Measurements from ENCODE around the gene PCDHA1. TPM values are rescaled to one million over a fixed set of nuclear protein-coding genes. Genes with fewer than 3 reads are reported as not detected.

The PCDHA1 gene
- 1.4 TPM in 2 replicates for polyA plus RNA-seq (2013)

GRCh38 chr5:140785905-140786686 lies at the start of gene PCDHA1:
TSS of gene PCDHA1 (plus strand) at chr5:140786140.
- H3K27me3 ChIP-seq (ENCODE audit: insufficient read depth, low read length) = no peaks in the 10 kb centered on the region
- no peak within 1 kb of the TSS for H3K4me2 ChIP-seq (ENCODE audit: low read length)
- no CpG with 5 or more reads among the region's 29 CpGs for WGBS (ENCODE audit: extremely low coverage, insufficient coverage, insufficient read length)

DNA sequence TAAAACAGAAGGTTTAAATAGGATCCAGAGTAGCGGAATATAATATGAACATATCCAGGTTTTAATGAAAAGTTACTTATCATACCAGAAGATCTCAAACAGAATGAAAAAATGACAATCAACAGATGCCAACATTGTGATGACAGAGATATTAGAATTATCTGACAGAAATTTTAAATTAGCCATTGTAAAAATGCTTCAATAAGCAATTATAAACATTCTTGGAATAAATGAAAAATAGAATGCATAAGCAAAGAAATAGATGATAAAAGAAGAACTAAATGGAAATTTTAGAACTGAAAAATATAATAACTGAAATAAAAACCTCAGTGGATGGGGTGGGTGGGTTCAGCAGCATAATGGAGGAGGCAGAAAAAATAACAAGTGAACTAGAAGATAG lies 48.5 kb upstream of the PCDHA1 start:
- Histone ChIP-seq H3K18ac (ENCODE audit: low read length) (no peak overlapping the region), H3K23ac (ENCODE audit: low read length) (no peak overlapping the region), H2BK12ac (ENCODE audit: low read length) (no peak overlapping the region), H2AFZ (ENCODE audit: insufficient read depth, low read length, poor library complexity) (no peak overlapping the region), H4K91ac (ENCODE audit: low read depth, low read length) (no peak overlapping the region), H3K36me3 (ENCODE audit: control insufficient read depth in 1 of 2, insufficient read depth in 2 of 2, low read length in 2 of 2) (no peaks in the 10 kb centered on the region), H3K27ac (ENCODE audit: low read depth, low read length) (no peak overlapping the region), H3K14ac (ENCODE audit: low read length) (no peak overlapping the region), H2AK5ac (ENCODE audit: low read length) (no peak overlapping the region), H3K4me3 (ENCODE audit: low read depth, low read length) (no peak overlapping the region), H3K27me3 (ENCODE audit: insufficient read depth, low read length) (no peaks in the 10 kb centered on the region), H3K79me2 (ENCODE audit: control insufficient read depth, insufficient read depth, low read length, poor library complexity) (no peaks in the 10 kb centered on the region), H2BK5ac (ENCODE audit: low read depth, low read length, poor library complexity) (no peak overlapping the region), H3K79me1 (ENCODE audit: low read length) (no peaks in the 10 kb centered on the region), H3K4me1 (ENCODE audit: control insufficient read depth in 1 of 2, insufficient read depth in 2 of 2, low read length in 2 of 2) (no peaks in the 10 kb centered on the region), H4K12ac (ENCODE audit: low read depth, low read length) (no peak overlapping the region), H3K4me2 (ENCODE audit: low read length) (no peak overlapping the region), H2BK120ac (ENCODE audit: insufficient read depth, low read length, poor library complexity) (no peak overlapping the region), H3K4ac (ENCODE audit: low read depth, low read length) (no peak overlapping the region), H3K9ac (ENCODE audit: low read length) (no peak overlapping the region), H3K9me3 (ENCODE audit: insufficient read depth, low read depth, low read length) (peaks cover 2% of the 10 kb centered on the region), H4K8ac (ENCODE audit: low read depth, low read length) (no peak overlapping the region)
- no CpG with 5 or more reads among the region's 1 CpG for WGBS (ENCODE audit: extremely low coverage, insufficient coverage, insufficient read length)
- DNase-seq = no peak

More at GRCh38 chr5:140785905-140786686, at the start of gene PCDHA1:
- no peak within 1 kb of the TSS for H3K27ac ChIP-seq (ENCODE audit: low read depth, low read length)
- H3K18ac ChIP-seq (ENCODE audit: low read length) = no peak within 1 kb of the TSS
- no peak within 1 kb of the TSS for H3K4ac ChIP-seq (ENCODE audit: low read depth, low read length)
- H2BK120ac ChIP-seq (ENCODE audit: insufficient read depth, low read length, poor library complexity) = no peak within 1 kb of the TSS
- no peak within 1 kb of the TSS for H2AK5ac ChIP-seq (ENCODE audit: low read length)
- no peaks in the 10 kb centered on the region for H3K79me2 ChIP-seq (ENCODE audit: control insufficient read depth, insufficient read depth, low read length, poor library complexity)
- DNase-seq = no peak
- no peak within 1 kb of the TSS for H2BK5ac ChIP-seq (ENCODE audit: low read depth, low read length, poor library complexity)
- H4K12ac ChIP-seq (ENCODE audit: low read depth, low read length) = no peak within 1 kb of the TSS
- H3K79me1 ChIP-seq (ENCODE audit: low read length) = no peaks in the 10 kb centered on the region
- no peak within 1 kb of the TSS for H2BK12ac ChIP-seq (ENCODE audit: low read length)
- H3K9me3 ChIP-seq (ENCODE audit: insufficient read depth, low read depth, low read length) = peaks cover 25% of the 10 kb centered on the region
- H3K4me3 ChIP-seq (ENCODE audit: low read depth, low read length) = peak within 1 kb of the TSS; percentile 25
- no peaks in the 10 kb centered on the region for H3K4me1 ChIP-seq (ENCODE audit: control insufficient read depth in 1 of 2, insufficient read depth in 2 of 2, low read length in 2 of 2)
- no peak within 1 kb of the TSS for H3K23ac ChIP-seq (ENCODE audit: low read length)
- no peak within 1 kb of the TSS for H4K91ac ChIP-seq (ENCODE audit: low read depth, low read length)
- no peak within 1 kb of the TSS for H2AFZ ChIP-seq (ENCODE audit: insufficient read depth, low read length, poor library complexity)
- no peaks in the 10 kb centered on the region for H3K36me3 ChIP-seq (ENCODE audit: control insufficient read depth in 1 of 2, insufficient read depth in 2 of 2, low read length in 2 of 2)
- H4K8ac ChIP-seq (ENCODE audit: low read depth, low read length) = no peak within 1 kb of the TSS
- H3K14ac ChIP-seq (ENCODE audit: low read length) = no peak within 1 kb of the TSS
- H3K9ac ChIP-seq (ENCODE audit: low read length) = no peak within 1 kb of the TSS

DNA sequence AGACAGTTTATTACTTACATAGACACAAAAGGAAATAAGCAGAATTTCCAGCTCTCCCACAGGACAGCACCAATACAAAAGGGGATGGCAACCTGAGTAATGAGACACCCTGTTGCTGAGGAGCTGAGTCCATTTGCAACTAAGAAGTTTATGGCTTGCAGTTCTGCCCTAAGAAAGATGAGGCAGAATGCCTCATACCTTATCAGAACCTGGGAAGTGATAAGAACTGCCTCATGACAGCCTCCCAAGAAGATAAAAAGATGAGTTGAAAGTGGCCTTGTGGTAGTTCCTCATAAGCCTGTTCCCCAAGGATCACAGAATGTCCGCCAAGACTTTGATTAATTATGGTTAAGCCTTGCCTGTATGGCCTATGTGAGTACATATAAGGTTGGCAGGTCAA lies 44.0 kb upstream of the PCDHA1 start:
- Histone ChIP-seq H3K4me3 (ENCODE audit: low read depth, low read length) (no peak overlapping the region), H3K23ac (ENCODE audit: low read length) (no peak overlapping the region), H3K4me1 (ENCODE audit: control insufficient read depth in 1 of 2, insufficient read depth in 2 of 2, low read length in 2 of 2) (no peaks in the 10 kb centered on the region), H3K14ac (ENCODE audit: low read length) (no peak overlapping the region), H4K12ac (ENCODE audit: low read depth, low read length) (no peak overlapping the region), H2BK120ac (ENCODE audit: insufficient read depth, low read length, poor library complexity) (no peak overlapping the region), H3K27ac (ENCODE audit: low read depth, low read length) (no peak overlapping the region), H3K9ac (ENCODE audit: low read length) (no peak overlapping the region), H2BK5ac (ENCODE audit: low read depth, low read length, poor library complexity) (no peak overlapping the region), H3K18ac (ENCODE audit: low read length) (no peak overlapping the region), H3K79me2 (ENCODE audit: control insufficient read depth, insufficient read depth, low read length, poor library complexity) (no peaks in the 10 kb centered on the region), H3K9me3 (ENCODE audit: insufficient read depth, low read depth, low read length) (peaks cover 4% of the 10 kb centered on the region), H3K4me2 (ENCODE audit: low read length) (no peak overlapping the region), H2AFZ (ENCODE audit: insufficient read depth, low read length, poor library complexity) (no peak overlapping the region), H3K27me3 (ENCODE audit: insufficient read depth, low read length) (no peaks in the 10 kb centered on the region), H4K91ac (ENCODE audit: low read depth, low read length) (no peak overlapping the region), H3K4ac (ENCODE audit: low read depth, low read length) (no peak overlapping the region), H3K36me3 (ENCODE audit: control insufficient read depth in 1 of 2, insufficient read depth in 2 of 2, low read length in 2 of 2) (no peaks in the 10 kb centered on the region), H2AK5ac (ENCODE audit: low read length) (no peak overlapping the region), H4K8ac (ENCODE audit: low read depth, low read length) (no peak overlapping the region), H2BK12ac (ENCODE audit: low read length) (no peak overlapping the region), H3K79me1 (ENCODE audit: low read length) (no peaks in the 10 kb centered on the region)
- WGBS (ENCODE audit: extremely low coverage, insufficient coverage, insufficient read length) = no CpG with 5 or more reads among the region's 1 CpG
- DNase-seq = no peak

- Histone ChIP-seq H3K27ac (ENCODE audit: low read depth, low read length) (no peak overlapping the region), H4K91ac (ENCODE audit: low read depth, low read length) (no peak overlapping the region), H3K36me3 (ENCODE audit: control insufficient read depth in 1 of 2, insufficient read depth in 2 of 2, low read length in 2 of 2) (no peaks in the 10 kb centered on the region), H4K12ac (ENCODE audit: low read depth, low read length) (no peak overlapping the region), H4K8ac (ENCODE audit: low read depth, low read length) (no peak overlapping the region), H2BK5ac (ENCODE audit: low read depth, low read length, poor library complexity) (no peak overlapping the region), H3K18ac (ENCODE audit: low read length) (no peak overlapping the region), H3K9me3 (ENCODE audit: insufficient read depth, low read depth, low read length) (peaks cover 14% of the 10 kb centered on the region), H3K14ac (ENCODE audit: low read length) (no peak overlapping the region), H3K4ac (ENCODE audit: low read depth, low read length) (no peak overlapping the region), H3K9ac (ENCODE audit: low read length) (no peak overlapping the region), H2BK120ac (ENCODE audit: insufficient read depth, low read length, poor library complexity) (no peak overlapping the region), H3K4me2 (ENCODE audit: low read length) (no peak overlapping the region), H3K27me3 (ENCODE audit: insufficient read depth, low read length) (no peaks in the 10 kb centered on the region), H3K23ac (ENCODE audit: low read length) (no peak overlapping the region), H3K79me2 (ENCODE audit: control insufficient read depth, insufficient read depth, low read length, poor library complexity) (no peaks in the 10 kb centered on the region), H3K79me1 (ENCODE audit: low read length) (no peaks in the 10 kb centered on the region), H3K4me3 (ENCODE audit: low read depth, low read length) (no peak overlapping the region), H3K4me1 (ENCODE audit: control insufficient read depth in 1 of 2, insufficient read depth in 2 of 2, low read length in 2 of 2) (no peaks in the 10 kb centered on the region), H2AFZ (ENCODE audit: insufficient read depth, low read length, poor library complexity) (no peak overlapping the region), H2BK12ac (ENCODE audit: low read length) (no peak overlapping the region), H2AK5ac (ENCODE audit: low read length) (no peak overlapping the region)
- WGBS (ENCODE audit: extremely low coverage, insufficient coverage, insufficient read length) = no CpG with 5 or more reads among the region's 5 CpGs
- DNase-seq = no peak
Observed at GRCh38 chr5:140753561-140753960, 32.4 kb upstream of the PCDHA1 start.

All from trophoblast cell (in vitro differentiated cells and primary cell).